IMR-90 (cell line): ENCODE results near the gene EGFL8. TPM values are rescaled to one million over a fixed set of nuclear protein-coding genes. Genes with fewer than 3 reads are reported as not detected.

Experiments used
- ATAC-seq: fragments of 200-7000 bp; cut with Tn5 transposase; 2 replicates; pipeline ENCODE4 v1.9.1; 2020; ENCODE audit warnings: low read depth, mild to moderate bottlenecking, moderate library complexity
- BruUV-seq: library from RNA; stranded (reverse); fragments of 400-500 nt; replicated peaks from 2 replicates; lab custom pipeline; 2021; lab: Mats Ljungman, UMichigan
- CTCF ChIA-PET: fragments of 300-600 bp; formaldehyde crosslinking; extraction: SDS; loops from one replicate; lab custom pipeline; 2021; ENCODE audit warnings: antibody characterized with exemption; lab: Yijun Ruan, JAX
- POLR2A ChIA-PET: fragments of 300-600 bp; sonication (Branson Sonifier 250); formaldehyde crosslinking; loops from one replicate; lab custom pipeline; 2022; ENCODE audit warnings: antibody characterized with exemption; ENCODE audit not compliant: unreplicated experiment; lab: Charles Lee
- DNase-seq: peaks from one replicate; pipeline ENCODE4 v3.0.0; 2013
- H2AFZ ChIP-seq: replicated peaks from 2 replicates; pipeline ENCODE3; 2013; ENCODE audit warnings: low read length, mild to moderate bottlenecking; ENCODE audit not compliant: poor library complexity
- H2AK5ac ChIP-seq: 2 replicates; pipeline ENCODE4 v1.6.1; 2013; ENCODE audit warnings: low read depth, low read length, inconsistent platforms
- H2AK9ac ChIP-seq: replicated peaks from 2 replicates; pipeline ENCODE3; 2013; ENCODE audit warnings: mild to moderate bottlenecking, low read depth, low read length, moderate library complexity; ENCODE audit not compliant: poor library complexity
- H2BK120ac ChIP-seq: 2 replicates; pipeline ENCODE4 v1.6.1; 2013; ENCODE audit warnings: low read depth, low read length, inconsistent platforms
- H2BK15ac ChIP-seq: 3 replicates; pipeline ENCODE4 v1.6.1; 2013; ENCODE audit warnings: low read depth, low read length, inconsistent platforms
- H2BK20ac ChIP-seq: 2 replicates; pipeline ENCODE4 v1.6.1; 2013; ENCODE audit warnings: low read depth, mild to moderate bottlenecking, inconsistent platforms, low read length, moderate library complexity
- H2BK5ac ChIP-seq: 2 replicates; pipeline ENCODE4 v1.6.1; 2013; ENCODE audit warnings: mild to moderate bottlenecking, low read depth, low read length, inconsistent platforms; ENCODE audit not compliant: poor library complexity, severe bottlenecking
- H3K14ac ChIP-seq: replicated peaks from 2 replicates; pipeline ENCODE4 v1.6.1; 2013; ENCODE audit warnings: low read depth, low read length, inconsistent platforms
- H3K18ac ChIP-seq: 2 replicates; pipeline ENCODE4 v1.6.1; 2013; ENCODE audit warnings: low read depth, low read length, control low read depth
- H3K23ac ChIP-seq: 2 replicates; pipeline ENCODE4 v1.6.1; 2013; ENCODE audit warnings: low read depth, low read length, inconsistent platforms
- H3K27ac ChIP-seq: 2 replicates; pipeline ENCODE4 v1.5.1; 2013; ENCODE audit warnings: mild to moderate bottlenecking, control low read depth, low read length; ENCODE audit not compliant: insufficient read depth
- H3K27me3 ChIP-seq: 2 replicates; pipeline ENCODE4 v1.6.1; 2013; ENCODE audit warnings: low read length; ENCODE audit not compliant: control insufficient read depth, insufficient read depth
- H3K36me3 ChIP-seq: 2 replicates; pipeline ENCODE4 v1.6.1; 2013; ENCODE audit warnings: low read length, mixed read lengths; ENCODE audit not compliant: control insufficient read depth, insufficient read depth
- H3K4ac ChIP-seq: 2 replicates; pipeline ENCODE4 v1.6.1; 2013; ENCODE audit warnings: low read depth, low read length, inconsistent platforms
- H3K4me1 ChIP-seq: 2 replicates; pipeline ENCODE4 v1.6.1; 2013; ENCODE audit warnings: low read length, mixed read lengths; ENCODE audit not compliant: control insufficient read depth, insufficient read depth
- H3K4me2 ChIP-seq: 2 replicates; pipeline ENCODE4 v1.6.1; 2013; ENCODE audit warnings: low read depth, mild to moderate bottlenecking, control low read depth, low read length, moderate library complexity
- H3K4me3 ChIP-seq: 2 replicates; pipeline ENCODE4 v1.5.1; 2013; ENCODE audit warnings: low read depth, mild to moderate bottlenecking, control low read depth, low read length, moderate library complexity; ENCODE audit not compliant: insufficient read depth
- H3K56ac ChIP-seq: 2 replicates; pipeline ENCODE4 v1.6.1; 2013; ENCODE audit warnings: low read length, inconsistent platforms; ENCODE audit not compliant: insufficient read depth; ENCODE audit errors: extremely low read depth
- H3K79me1 ChIP-seq, 2 experiments: 2 replicates each; pipeline ENCODE4 v1.6.1; 2013; ENCODE audit warnings: low read length in 2 of 2, inconsistent platforms in 1 of 2, low read depth in 1 of 2
- H3K9ac ChIP-seq: 2 replicates; pipeline ENCODE4 v1.6.1; 2013; ENCODE audit warnings: low read depth, low read length, control low read depth
- H3K9me1 ChIP-seq: 2 replicates; pipeline ENCODE4 v1.6.1; 2013; ENCODE audit warnings: low read length, inconsistent platforms; ENCODE audit not compliant: insufficient read depth
- H3K9me3 ChIP-seq: 2 replicates; pipeline ENCODE4 v1.6.1; 2013; ENCODE audit warnings: low read length; ENCODE audit not compliant: control insufficient read depth, insufficient read depth
- H4K20me1 ChIP-seq: 2 replicates; pipeline ENCODE4 v1.6.1; 2013; ENCODE audit warnings: low read length, inconsistent platforms; ENCODE audit not compliant: insufficient read depth
- H4K5ac ChIP-seq: 2 replicates; pipeline ENCODE4 v1.6.1; 2013; ENCODE audit warnings: mild to moderate bottlenecking, low read depth, low read length, control low read depth
- H4K8ac ChIP-seq, 2 experiments: 2 replicates each; pipeline ENCODE4 v1.6.1; 2013; ENCODE audit warnings: low read depth in 2 of 2, low read length in 2 of 2, control low read depth in 1 of 2, inconsistent platforms in 1 of 2
- H4K91ac ChIP-seq: 2 replicates; pipeline ENCODE4 v1.6.1; 2013; ENCODE audit warnings: low read depth, low read length, inconsistent platforms; ENCODE audit not compliant: insufficient read depth
- BHLHE40 ChIP-seq: fragments of 150-350 bp; IDR thresholded peaks from 2 replicates; pipeline ENCODE4 v1.6.1; 2016; ENCODE audit warnings: mild to moderate bottlenecking, low read depth, low read length
- CEBPB ChIP-seq: IDR thresholded peaks from 2 replicates; pipeline ENCODE4 v1.6.1; 2012; ENCODE audit warnings: low read depth, low read length, improper control_type of control experiment
- CTCF ChIP-seq: conservative IDR thresholded peaks from 2 replicates; pipeline ENCODE4 v1.5.1; 2012; ENCODE audit warnings: mild to moderate bottlenecking, low read depth, low read length, improper control_type of control experiment
- MAZ ChIP-seq: IDR thresholded peaks from 2 replicates; pipeline ENCODE4 v1.6.1; 2012; ENCODE audit warnings: low read depth, mild to moderate bottlenecking, low read length, improper control_type of control experiment, moderate library complexity, borderline replicate concordance
- MXI1 ChIP-seq: IDR thresholded peaks from 2 replicates; pipeline ENCODE4 v1.6.1; 2012; ENCODE audit warnings: low read depth, mild to moderate bottlenecking, low read length, moderate library complexity, borderline replicate concordance
- NFE2L2 ChIP-seq: fragments of 150-350 bp; IDR thresholded peaks from 2 replicates; pipeline ENCODE4 v1.6.1; 2016; ENCODE audit warnings: low read depth, mild to moderate bottlenecking, low read length
- POLR2A ChIP-seq: IDR thresholded peaks from 2 replicates; pipeline ENCODE4 v1.6.1; 2012; ENCODE audit warnings: mild to moderate bottlenecking, low read depth, low read length
- RCOR1 ChIP-seq: IDR thresholded peaks from 2 replicates; pipeline ENCODE4 v1.6.1; 2012; ENCODE audit warnings: mild to moderate bottlenecking, low read length, improper control_type of control experiment; ENCODE audit not compliant: insufficient replicate concordance
- RFX5 ChIP-seq: IDR thresholded peaks from 2 replicates; pipeline ENCODE4 v1.8.0; 2012; ENCODE audit warnings: low read depth, mild to moderate bottlenecking, low read length, moderate library complexity
- SMC3 ChIP-seq: fragments of 150-350 bp; IDR thresholded peaks from 2 replicates; pipeline ENCODE4 v1.6.1; 2016; ENCODE audit warnings: low read depth, mild to moderate bottlenecking, antibody characterized with exemption, low read length, moderate library complexity
- USF2 ChIP-seq: fragments of 150-350 bp; IDR thresholded peaks from 2 replicates; pipeline ENCODE4 v1.6.1; 2017; ENCODE audit warnings: mild to moderate bottlenecking, antibody characterized with exemption, low read length, low read depth
- WGBS, 2 experiments: methylation state at CpG; one replicate each; pipeline versions ENCODE4 v1.1.5 to v1.1.7; 2013; ENCODE audit warnings: missing lambda C conversion rate in 2 of 2; ENCODE audit not compliant: insufficient read length in 1 of 2; ENCODE audit errors: extremely low coverage in 2 of 2; 5-methylcytosine and 5-hydroxymethylcytosine counted together
- dilution Hi-C: fragments of 300-500 bp; cut with HindIII; formaldehyde crosslinking; loops from one replicate; pipeline ENCODE4 v1.14.3; 2018; ENCODE audit warnings: low sequenced_read_pairs; ENCODE audit not compliant: unreplicated experiment
- in situ Hi-C: fragments of 300-500 bp; cut with MboI; formaldehyde crosslinking; loops from 3 replicates; pipeline ENCODE4 v1.14.3; 2019; ENCODE audit warnings: low sequenced_read_pairs, inconsistent platforms, mixed read lengths
- intact Hi-C: fragments of 100-400 bp; cut with micrococcal nuclease; formaldehyde crosslinking; loops from 2 replicates; pipeline ENCODE4 v1.10.0; 2022
- polyA plus RNA-seq, 3 experiments: library from polyadenylated mRNA; depleted of rRNA; stranded (reverse); fragments of >200 nt; gene quantifications; 2 replicates each; pipeline ENCODE4 v1.2.3, GENCODE V29; 2012; ENCODE audit warnings: low replicate concordance in 1 of 3
- total RNA-seq: library from RNA; depleted of rRNA; stranded (reverse); fragments of >200 nt; gene quantifications from 2 replicates; pipeline ENCODE4 v1.2.3, GENCODE V29; 2012

The EGFL8 gene
- total and polyA plus RNA-seq, 2 of the 4 experiments (the other 2 are of a cell fraction): 0.18 to 4.7 TPM

- Histone ChIP-seq H3K4me3 (no peak overlapping the region), H3K4ac (no peak overlapping the region), H3K18ac (no peak overlapping the region), H3K9me1 (peaks cover 7% of the 10 kb centered on the region), H2AFZ (no peak overlapping the region), H2AK5ac (no peak overlapping the region), H3K79me1 (peaks cover 6 to 8% of the 10 kb centered on the region in 2 experiments), H3K23ac (no peak overlapping the region), H4K20me1 (no peaks in the 10 kb centered on the region), H4K91ac (no peak overlapping the region), H4K8ac (no peak overlapping the region), H3K4me1 (peaks cover 3% of the 10 kb centered on the region; the same call in 1 of the 2 replicates), H3K56ac (no peak overlapping the region), H3K9me3 (no peaks in the 10 kb centered on the region), H2BK120ac (no peak overlapping the region), H3K4me2 (no peak overlapping the region), H3K27me3 (peaks cover 10% of the 10 kb centered on the region; the same call in 1 of the 2 replicates), H3K36me3 (no peaks in the 10 kb centered on the region), H2AK9ac (no peak overlapping the region), H2BK15ac (no peak overlapping the region), H2BK20ac (no peak overlapping the region), H4K5ac (no peak overlapping the region), H3K27ac (no peak overlapping the region), H3K9ac (no peak overlapping the region), H3K14ac (no peak overlapping the region), H2BK5ac (no peak overlapping the region)
- TF ChIP-seq CTCF (no peak), RFX5 (no peak), NFE2L2 (no peak), CEBPB (no peak), SMC3 (no peak), BHLHE40 (no peak), USF2 (no peak), MAZ (no peak), MXI1 (no peak), POLR2A (no peak), RCOR1 (no peak)
- ATAC-seq (no peak), DNase-seq (no peak)
- ChIA-PET POLR2A (no interaction called here), CTCF (no interaction called here)
- no TSS peak for BruUV-seq
- in situ Hi-C loops (no loop called here), intact Hi-C loops (no loop called here), dilution Hi-C loops (no loop called here)
- 70% methylated on average over 2 of the region's 13 CpGs; no CpG with 5 or more reads in 1 of the 2 experiments for WGBS, 2 experiments
Observed at GRCh38 chr6:32200711-32201475, 36.5 kb downstream of the EGFL8 start.
